Fibroblast of the aortic adventitia (primary cell): ENCODE measurements around the gene DNAJC4. TPM values are rescaled to one million over a fixed set of nuclear protein-coding genes. Genes with fewer than 3 reads are reported as not detected.

ENCODE experiments used
- DNase-seq: peaks from one replicate; pipeline ENCODE4 v3.0.0-alpha.2; 2010; ENCODE audit warnings: low read depth
- H3K4me3 ChIP-seq: 2 replicates; pipeline ENCODE4 v1.5.1; 2011; ENCODE audit warnings: low read depth, mild to moderate bottlenecking, control low read depth, low read length, moderate library complexity
- CTCF ChIP-seq: IDR thresholded peaks from 2 replicates; pipeline ENCODE4 v1.5.1; 2011; ENCODE audit warnings: mild to moderate bottlenecking, low read length, control low read depth, inconsistent platforms; ENCODE audit not compliant: insufficient read depth
- total RNA-seq: library from RNA; depleted of rRNA; stranded (reverse); fragments of >200 nt; gene quantifications from 2 replicates; pipeline ENCODE4 v1.2.3, GENCODE V29; 2012; ENCODE audit warnings: low replicate concordance

DNAJC4 gene
- total RNA-seq, 1 donor, result 9.0 TPM

- DNase-seq, result peak; percentile 27
- TF ChIP-seq CTCF, result no peak
- H3K4me3 ChIP-seq, result peak within 1 kb of the TSS; percentile 80
Observed at GRCh38 chr11:64233913-64234586, 3.7 kb downstream of the DNAJC4 start, which contains the start of gene VEGFB. TSS of gene VEGFB (plus strand) at chr11:64234584. CDS start at chr11:64234834, 250 bp downstream.

GRCh38 chr11:64234647-64235379 lies 4.5 kb downstream of the DNAJC4 start:
- no peak for TF ChIP-seq CTCF

GRCh38 chr11:64235437-64236161 lies 5.3 kb downstream of the DNAJC4 start:
- DNase-seq, result no peak

More at GRCh38 chr11:64234647-64235379, 4.5 kb downstream of the DNAJC4 start:
- H3K4me3 ChIP-seq, result peak overlapping the region; percentile 80
- no peak for DNase-seq

GRCh38 chr11:64237484-64237951 lies 7.2 kb downstream of the DNAJC4 start:
- no peak for TF ChIP-seq CTCF
- H3K4me3 ChIP-seq, result no peak overlapping the region
- no peak for DNase-seq

More at GRCh38 chr11:64235437-64236161, 5.3 kb downstream of the DNAJC4 start:
- H3K4me3 ChIP-seq, result peak overlapping the region; percentile 80
- TF ChIP-seq CTCF, result no peak

- TF ChIP-seq CTCF, result no peak
- DNase-seq, result no peak
- no peak overlapping the region for H3K4me3 ChIP-seq
Observed at GRCh38 chr11:64238076-64238475, 7.7 kb downstream of the DNAJC4 start.

GRCh38 chr11:64238999-64239398 lies 8.7 kb downstream of the DNAJC4 start:
- DNase-seq, result no peak
- no peak for TF ChIP-seq CTCF
- H3K4me3 ChIP-seq, result no peak overlapping the region
